Hindlimb muscle (tissue), 1 donor: Measurements from ENCODE around the gene CYP3A7. TPM values are rescaled to one million over a fixed set of nuclear protein-coding genes. Genes with fewer than 3 reads are reported as not detected.
A peak's percentile ranks its signal among the peaks of the same experiment; 100 is the strongest.
"Not testable (repeated sequence)": the region's sequence is repeated elsewhere in the genome, so short reads cannot be mapped to it uniquely, and the experiment has no call there.

Experiments
- DNase-seq: peaks from one replicate; pipeline ENCODE4 v3.0.0-alpha.2; 2013
- polyA plus RNA-seq: library from polyadenylated mRNA; unstranded; fragments of 120-200 nt; gene quantifications from one replicate; pipeline ENCODE4 v1.2.1, GENCODE V29; 2013; ENCODE audit not compliant: insufficient read length

The CYP3A7 gene
- polyA plus RNA-seq, result not detected

DNA sequence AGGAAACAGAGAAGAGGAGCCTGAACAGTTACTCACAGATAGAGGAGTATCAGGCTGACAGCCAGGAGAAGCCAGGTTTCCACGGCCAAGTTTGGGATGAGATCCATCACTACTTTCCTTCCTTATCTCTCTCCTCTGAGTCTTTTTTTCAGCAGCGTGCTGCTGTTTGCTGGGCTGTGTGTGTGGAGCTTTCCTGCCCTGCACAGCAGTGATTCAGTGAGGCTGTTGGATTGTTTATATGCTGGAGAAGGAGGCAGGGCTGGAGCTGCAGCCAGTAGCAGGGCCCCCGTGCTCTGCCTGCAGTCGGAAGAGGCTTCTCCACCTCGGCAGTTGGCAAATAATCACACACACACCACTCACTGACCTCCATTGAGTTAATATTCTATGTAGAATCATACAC, at the start of gene CYP3A7:
CYP3A7 (minus strand) TSS at position 210 of the 400 bp plus-strand sequence; CDS start at position 107, 103 bp downstream.
- no peak for DNase-seq

DNA sequence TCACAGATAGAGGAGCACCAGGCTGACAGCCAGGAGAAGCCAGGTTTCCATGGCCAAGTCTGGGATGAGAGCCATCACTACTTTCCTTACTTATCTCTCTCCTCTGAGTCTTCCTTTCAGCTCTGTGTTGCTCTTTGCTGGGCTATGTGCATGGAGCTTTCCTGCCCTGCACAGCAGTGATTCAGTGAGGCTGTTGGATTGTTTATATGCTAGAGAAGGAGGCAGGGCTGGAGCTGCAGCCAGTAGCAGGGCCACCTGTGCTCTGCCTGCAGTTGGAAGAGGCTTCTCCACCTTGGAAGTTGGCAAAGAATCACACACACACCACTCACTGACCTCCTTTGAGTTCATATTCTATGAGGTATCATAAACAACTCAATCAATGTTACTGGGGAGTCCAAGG, 49.0 kb upstream of the CYP3A7 start, which contains the start of gene CYP3A4:
CYP3A4 (minus strand) TSS at position 178 of the 400 bp plus-strand sequence; CDS start at position 75, 103 bp downstream.
- DNase-seq, result no peak

DNA sequence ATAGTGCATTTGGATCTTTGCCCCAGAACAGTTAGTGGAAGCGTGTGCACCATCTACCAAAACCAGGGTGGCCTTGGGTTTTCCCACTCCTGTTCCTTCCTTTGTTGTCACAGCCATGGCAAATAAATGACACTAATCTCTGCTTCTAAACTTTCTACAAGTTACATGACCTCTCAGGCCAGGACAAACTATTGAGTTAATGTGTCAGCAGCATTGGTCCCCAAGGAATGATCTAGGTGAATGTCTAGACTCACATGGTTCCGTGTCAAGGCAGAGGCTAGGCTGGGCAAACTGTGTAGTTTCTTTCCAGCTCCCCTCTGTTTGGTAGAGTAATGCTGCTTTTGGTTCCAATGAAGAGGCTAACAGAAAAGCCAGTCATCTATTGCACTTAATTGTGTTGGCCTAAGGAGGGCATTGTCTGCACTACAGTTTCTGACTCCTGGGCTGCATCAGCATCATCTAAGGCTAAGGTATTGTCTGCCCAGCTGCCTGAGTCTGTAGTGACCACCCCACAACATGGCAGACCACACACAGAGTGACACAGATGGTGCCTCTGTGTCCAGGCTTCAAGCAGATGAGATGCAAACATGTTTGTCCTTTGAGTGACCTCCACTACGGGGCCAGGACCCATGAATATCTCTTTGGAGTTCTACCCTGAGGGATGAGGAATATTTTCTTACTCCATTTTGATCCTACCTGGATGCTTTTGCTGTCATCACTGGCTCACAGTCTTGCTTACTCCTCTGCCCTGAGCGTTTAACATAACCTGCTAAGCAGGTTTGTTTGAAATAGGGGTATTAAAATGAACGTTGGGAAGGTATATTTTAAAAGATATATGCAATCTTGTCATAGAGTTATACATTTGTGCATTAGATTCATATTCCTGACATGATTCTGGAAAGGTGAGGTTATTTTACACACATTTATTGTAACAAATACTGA, 47.3 kb upstream of the CYP3A7 start:
- DNase-seq, result no peak

DNA sequence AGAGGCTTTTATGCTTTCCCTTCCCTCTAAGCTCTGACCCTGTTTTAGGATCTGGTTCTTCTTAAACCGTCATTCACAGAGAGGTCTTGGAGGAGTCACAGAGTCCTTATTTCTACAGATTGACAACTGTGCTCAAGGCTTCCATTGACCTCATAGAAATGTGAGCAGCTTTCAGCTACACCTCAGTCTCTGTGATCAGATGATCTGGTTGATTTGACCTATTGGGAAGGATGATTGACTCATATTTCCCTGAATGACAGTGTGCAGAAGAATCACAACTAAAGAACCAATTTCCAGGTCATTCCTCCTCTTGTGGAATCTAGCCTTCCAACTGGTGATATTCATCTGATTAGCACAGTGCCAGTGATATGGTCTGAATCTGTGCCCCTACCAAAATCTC, 45.6 kb upstream of the CYP3A7 start:
- no peak for DNase-seq

DNA sequence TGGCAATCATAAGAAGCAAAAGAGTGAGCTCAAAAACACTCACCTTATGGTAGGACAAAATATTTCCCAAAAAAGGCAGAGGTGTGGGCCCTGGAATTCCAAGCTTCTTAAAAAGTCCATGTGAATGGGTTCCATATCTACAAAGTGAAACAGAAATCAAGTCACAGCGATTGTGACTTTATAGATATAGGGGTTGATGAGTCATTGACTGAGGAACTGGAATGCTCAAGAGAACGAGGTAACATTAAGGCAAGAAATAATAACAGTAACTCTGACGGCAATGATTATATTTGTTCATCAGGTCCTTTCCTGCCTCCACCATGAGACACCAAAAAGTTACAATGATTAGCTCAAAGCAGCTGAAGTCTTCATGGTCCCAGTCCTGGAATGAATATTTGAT, 45.0 kb upstream of the CYP3A7 start:
- DNase-seq, result no peak

DNA sequence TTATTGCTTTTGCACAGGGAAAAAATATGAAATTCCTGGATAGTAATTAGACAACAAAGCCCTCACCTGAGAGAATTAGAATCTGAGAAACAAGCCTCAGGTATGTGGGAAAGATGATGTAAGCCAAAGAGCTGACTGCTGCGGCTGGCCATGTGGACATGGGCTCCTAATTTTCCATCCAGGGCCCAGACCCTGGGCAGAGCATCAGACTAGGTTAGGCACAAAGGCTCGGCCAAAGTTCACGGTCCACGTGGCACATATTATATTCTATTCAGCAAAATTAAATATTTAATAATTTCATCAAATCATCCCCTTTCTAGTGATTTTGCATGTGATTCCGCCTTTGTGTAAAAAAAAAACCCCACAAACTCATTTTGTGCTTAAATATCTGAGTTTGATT, 43.9 kb upstream of the CYP3A7 start:
- DNase-seq, result no peak

DNA sequence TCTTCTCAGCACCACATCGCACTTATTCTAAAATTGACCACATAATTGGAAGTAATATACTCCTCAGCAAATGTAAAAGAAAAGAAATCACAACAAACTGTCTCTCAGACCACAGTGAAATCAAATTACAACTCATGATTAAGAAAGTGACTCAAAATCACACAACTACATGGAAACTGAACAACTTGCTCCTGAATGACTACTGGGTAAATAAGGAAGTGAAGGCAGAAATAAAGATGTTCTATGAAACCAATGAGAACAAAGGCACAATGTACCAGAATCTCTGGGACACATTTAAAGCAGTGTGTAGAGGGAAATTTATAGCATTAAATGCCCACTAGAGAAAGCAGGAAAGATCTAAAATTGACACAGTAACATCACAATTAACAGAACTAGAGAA, 38.4 kb upstream of the CYP3A7 start:
- not testable (repeated sequence) for DNase-seq

DNA sequence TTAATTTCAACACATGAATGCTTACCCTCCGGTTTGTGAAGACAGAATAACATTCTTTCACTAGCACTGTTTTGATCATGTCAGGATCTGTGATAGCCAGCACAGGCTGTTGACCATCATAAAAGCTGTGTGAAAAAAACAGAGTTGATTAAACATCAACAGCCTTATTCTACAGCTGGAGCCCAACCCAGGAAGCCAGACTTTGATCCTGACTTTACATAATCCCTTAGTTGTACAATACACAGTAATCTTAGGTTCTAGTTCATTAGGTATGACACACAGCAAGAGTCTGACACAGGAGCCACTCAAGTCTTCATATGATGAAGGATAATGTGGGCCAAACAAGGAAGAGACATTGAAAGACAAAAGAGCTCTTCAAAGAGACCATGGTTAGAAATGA, 37.6 kb upstream of the CYP3A7 start:
- DNase-seq, result no peak

DNA sequence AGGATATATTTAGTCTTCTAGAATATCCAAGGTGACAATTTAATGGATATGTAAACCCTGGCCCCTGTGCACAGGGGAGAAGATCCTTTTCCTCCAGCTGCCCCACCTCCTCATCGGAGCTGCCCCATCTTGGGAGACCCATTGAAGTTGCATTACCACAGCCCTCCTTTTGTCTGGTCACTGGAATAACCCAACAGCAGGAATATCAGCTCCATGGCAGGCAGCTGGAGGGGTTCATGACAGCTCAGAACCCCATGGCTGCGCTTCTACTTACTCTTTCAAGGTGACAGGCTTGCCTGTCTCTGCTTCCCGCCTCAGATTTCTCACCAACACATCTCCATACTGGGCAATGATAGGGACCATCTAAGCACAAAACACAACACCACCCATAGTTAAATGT, 34.5 kb upstream of the CYP3A7 start:
- DNase-seq, result not testable (repeated sequence)

DNA sequence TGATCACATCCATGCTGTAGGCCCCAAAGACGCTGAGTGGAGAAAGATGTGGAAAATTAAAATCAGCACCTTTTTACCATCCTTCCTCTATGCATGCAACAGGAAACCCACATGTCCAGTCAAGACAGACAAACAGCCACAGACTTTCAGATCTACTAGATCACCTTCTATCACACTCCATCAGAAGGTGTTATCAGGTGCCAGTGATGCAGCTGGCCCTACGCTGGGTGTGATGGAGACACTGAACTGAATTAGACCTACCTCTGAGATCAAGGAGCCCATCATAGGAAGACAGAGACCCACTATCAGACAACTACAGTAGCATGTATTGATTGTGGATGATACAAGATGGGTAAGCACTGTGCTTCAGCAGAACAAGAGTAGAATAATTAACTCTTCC, 33.5 kb upstream of the CYP3A7 start:
- DNase-seq, result no peak

DNA sequence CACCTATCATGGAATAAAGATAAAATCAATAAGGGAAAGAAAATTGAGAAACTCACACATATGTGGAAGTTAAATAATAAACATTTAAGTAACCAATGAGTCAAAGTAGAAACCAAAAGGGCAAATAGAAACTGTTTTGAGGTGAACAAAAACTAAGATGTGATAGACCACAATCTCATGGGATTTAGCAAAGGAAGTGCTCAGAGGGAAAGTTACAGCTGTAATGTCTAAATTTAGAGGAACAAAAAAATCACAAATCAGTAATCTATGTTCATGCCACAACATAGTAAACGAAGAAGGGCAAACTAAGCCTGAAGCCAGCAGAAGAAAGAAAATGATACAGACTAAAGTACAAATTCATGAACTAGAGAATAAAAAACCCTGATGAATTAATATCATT, 32.7 kb upstream of the CYP3A7 start:
- DNase-seq, result no peak

DNA sequence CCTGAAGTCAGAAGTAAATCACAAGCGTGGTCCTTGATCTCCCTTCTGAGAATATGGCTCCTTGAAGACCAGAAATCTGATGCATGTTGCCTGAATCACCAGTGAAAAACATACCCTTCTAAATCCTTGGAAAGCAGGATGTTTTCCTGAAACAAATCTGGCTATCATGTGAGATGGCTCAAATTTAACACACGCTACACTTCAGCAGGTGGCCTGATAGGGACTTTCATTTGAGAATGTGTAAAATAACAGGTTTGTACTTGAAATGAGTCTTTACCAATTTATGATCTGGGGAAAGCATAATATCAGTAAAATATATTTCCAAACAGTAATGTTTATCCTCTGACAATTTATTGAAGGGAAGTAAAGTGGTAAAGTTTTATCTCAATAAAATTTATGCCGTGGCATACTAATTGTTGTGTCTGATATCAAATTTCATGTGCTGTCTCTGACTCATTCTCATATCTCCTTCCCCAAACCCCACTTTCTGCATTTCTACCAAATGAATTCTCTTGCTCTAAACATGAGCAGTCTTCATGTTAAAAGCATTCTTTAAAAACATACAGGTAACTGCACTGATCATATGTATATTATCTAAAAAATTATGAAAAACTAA, 31.6 kb upstream of the CYP3A7 start:
- no peak for DNase-seq

DNA sequence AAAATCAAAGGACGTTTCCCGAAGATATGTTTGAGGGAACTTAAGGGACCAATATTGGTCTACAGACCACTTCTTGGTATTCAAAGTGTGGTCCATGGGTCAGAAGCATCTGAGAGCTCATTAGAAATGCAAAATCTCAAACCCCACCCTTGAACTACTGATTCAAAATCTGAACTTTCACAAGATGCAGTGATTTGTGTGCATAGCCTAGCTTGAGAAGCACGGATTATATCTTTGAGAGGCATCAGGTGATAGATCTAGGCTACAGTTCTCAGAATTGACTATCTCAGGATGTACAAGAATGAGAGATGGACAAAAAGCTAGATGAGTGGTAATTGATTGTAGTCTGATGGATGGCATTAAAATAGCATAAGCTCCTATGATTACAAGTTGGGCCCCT, 29.5 kb upstream of the CYP3A7 start:
- DNase-seq, result no peak

DNA sequence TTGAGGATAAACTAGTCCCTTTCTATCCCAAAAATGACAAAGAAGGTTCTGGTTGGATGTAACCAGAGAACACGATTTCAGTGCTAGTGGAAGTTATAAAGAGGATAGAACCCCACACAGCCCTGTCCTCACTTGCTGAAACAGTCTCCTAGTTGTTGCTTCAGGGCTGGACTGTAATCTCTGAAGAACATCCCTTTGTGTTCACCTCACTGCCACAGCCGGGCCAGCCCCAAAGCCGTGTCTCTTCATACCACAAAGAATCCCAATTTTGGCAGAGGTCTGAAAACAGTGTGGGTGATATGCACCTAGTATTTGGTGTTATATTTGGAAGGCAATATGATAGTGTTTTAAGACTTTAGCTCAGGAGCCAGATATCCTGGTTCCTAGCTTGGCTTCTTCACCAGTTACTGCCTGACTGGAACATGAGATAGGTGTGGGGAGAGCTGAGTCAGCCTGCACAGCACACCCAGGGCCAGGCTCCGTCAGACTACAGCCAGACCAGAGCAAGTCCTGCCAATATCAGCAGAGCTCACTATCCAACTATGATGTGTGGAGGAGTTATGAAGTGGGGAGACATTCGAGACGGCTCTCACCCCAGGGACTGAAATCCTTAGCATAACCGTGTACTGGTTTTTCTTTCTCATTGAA, 27.8 kb upstream of the CYP3A7 start:
- DNase-seq, result peak; percentile 39

DNA sequence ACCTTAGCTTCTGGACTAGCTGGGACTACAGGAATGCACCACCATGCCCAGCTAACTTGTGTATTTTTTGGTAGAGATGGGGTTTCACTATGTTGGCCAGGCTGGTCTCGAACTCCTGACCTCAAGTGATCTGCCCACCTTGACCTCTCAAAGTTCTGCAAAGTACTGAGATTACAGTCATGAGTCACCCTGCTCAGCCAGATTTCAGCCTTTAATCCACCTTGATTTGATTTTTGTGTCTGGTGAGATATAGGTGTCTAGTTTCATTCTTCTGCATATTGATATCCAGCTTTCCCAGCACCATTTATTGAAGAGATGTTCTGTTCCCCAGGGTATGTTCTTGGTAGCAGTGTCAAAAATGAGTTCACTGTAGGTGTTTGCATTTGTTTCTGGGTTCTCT, 20.1 kb upstream of the CYP3A7 start:
- DNase-seq, result no peak

DNA sequence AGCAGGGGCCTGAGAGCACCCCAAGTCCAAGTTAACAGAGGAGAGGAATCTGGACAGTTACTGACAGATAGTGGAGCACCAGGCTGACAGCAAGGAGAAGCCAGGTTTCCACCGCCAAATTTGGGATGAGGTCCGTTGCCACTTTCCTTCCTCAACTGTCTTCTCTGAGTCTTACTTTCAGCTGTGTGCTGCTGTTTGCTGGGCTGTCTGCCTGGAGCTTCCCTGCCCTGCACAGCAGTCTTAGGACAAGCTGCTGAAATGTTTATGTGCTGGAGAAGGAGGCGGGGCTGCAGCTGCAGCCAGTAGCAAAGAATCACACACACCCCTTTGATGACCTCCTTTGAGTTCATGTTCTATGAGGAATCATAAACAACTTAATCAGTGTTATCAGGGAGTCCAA, 17.4 kb upstream of the CYP3A7 start:
- DNase-seq, result peak; percentile 4

DNA sequence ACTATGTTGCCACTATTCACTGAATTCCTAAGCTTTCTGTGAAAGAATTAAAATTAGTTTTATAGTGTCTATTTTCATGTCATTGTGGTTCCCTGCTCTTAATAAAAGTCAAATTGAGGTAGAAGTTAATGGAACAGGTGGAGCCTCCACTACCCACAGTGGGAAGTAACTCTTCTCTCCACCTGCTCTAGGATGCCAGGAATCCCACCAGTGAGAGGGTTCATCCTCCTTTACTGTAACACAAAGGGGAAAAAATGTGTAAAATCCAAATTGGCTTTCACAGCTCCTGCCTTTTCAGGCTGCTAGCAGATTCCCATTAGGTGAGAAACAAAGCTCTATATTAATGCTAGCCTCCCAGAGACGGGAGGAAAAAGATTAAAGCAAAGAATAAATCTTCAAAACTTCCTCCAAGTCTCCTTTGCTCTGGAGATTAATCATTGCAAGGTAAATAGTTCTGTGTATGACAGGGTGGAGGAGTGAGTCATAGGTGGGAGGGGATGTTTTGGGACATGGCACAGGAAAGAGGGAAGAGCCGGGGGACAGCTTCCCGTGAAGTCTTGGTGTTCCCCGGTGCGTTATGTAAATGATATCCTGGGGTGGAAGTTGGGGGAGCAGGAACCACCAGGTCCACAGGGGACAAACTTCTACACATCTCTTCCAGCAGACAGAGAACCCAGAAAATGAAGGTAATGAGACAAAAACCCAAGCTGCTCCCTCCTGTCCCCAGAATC, 16.5 kb upstream of the CYP3A7 start:
- DNase-seq, result not testable (repeated sequence)

DNA sequence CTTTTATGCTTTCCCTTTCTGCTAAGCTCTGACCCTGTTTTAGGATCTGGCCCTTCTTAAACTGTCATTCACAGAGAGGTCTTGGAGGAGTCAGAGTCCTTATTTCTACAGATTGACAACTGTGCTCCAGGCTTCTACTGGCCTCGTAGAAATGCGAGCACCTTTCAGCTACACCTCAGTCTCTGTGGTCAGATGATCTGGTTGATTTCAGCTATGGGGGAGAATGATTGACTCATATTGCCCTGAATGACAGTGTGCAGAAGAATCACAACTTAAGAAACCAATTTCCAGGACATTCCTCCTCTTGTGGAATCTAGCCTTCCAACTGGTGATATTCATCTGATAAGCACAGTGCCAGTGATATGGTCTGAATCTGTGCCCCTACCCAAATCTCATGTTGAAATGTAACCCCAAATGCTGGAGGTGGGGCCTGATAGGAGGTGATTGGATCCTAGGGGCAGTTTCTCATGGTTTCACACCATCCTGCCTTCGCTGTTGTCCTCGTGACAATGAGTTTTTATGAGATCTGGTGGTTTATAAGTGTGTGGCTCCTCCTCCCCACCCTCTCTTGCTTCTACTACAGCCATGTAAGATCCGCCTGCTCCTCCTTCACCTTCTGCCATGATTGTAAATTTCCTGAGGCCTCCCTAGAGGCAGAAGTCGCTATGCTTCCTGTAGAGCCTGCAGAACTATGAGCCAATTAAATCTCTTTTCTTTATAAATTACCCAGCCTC, 14.0 kb upstream of the CYP3A7 start:
- no peak for DNase-seq

DNA sequence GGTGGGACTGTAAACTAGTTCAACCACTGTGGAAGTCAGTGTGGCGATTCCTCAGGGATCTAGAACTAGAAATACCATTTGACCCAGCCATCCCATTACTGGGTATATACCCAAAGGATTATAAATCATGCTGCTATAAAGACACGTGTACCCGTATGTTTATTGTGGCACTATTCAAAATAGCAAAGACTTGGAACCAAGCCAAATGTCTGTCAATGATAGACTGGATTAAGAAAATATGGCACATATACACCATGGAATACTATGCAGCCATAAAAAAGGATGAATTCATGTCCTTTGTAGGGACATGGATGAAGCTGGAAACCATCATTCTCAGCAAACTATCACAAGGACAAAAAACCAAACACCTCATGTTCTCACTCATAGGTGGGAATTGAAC, 11.9 kb upstream of the CYP3A7 start:
- DNase-seq, result not testable (repeated sequence)

DNA sequence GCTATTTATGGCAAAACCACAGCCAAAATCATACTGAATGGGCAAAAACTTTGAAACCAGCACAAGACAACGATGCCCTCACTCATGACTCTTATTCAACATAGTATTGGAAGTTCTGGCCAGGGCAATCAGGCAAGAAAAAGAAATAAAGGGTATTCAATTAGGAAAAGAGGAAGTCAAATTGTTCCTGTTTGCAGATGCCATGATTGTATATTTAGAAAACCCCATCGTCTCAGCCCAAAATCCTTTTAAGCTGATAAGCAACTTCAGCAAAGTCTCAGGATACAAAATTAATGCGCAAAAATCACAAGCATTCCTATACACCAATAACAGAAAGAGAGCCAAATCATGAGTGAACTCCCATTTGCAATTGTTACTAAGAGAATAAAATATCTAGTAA, 10.4 kb upstream of the CYP3A7 start:
- not testable (repeated sequence) for DNase-seq

DNA sequence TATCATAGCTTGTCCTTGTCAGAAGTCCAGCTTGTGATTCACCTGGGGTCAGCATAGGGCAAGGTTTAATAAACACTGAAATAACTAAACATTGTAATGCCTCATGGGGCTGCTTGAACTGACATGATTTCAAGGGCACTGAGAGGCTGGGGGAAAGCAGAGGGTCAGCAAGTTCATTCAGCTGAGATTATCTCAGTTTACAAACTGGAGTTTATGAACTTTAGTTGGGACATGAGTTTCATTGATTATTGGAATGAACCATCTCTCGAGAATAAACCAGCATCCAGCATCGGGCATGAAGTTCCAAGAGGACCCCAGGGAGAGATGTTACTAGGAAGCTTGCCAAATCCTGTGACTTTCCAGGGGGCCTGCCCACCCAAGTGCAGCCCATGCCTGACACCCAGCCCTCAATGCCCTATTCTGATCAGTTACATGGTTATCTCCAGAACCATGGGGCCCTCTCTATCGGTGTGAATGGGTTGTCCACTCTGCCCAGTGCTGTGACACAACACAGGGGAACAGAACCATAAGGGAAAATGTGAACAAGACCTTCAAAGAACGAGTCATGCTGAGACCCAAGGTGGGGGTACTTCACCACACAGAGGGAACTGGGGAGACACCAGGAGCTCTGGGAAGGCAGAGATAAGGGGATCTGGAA, 7.9 kb upstream of the CYP3A7 start:
- DNase-seq, result no peak
